HepG2 (cell line): ENCODE measurements around the gene GRID1.

Source experiments
- HNRNPK ChIP-seq: fragments of 200-400 bp; formaldehyde crosslinking; IDR thresholded peaks from 2 replicates; pipeline ENCODE4 v1.6.1; 2018; ENCODE audit warnings: low read length, low read depth, moderate library complexity, mild to moderate bottlenecking; ENCODE audit not compliant: poor library complexity, severe bottlenecking
- NBN ChIP-seq: fragments of 450-650 bp; conservative IDR thresholded peaks from 2 replicates; pipeline ENCODE4 v1.6.1; 2017
- POLR2A ChIP-seq, 2 experiments: IDR thresholded peaks; 2 replicates each; pipeline ENCODE4 v1.6.1; 2011; ENCODE audit warnings: low read depth in 2 of 2, low read length in 2 of 2, mild to moderate bottlenecking in 1 of 2, moderate library complexity in 1 of 2; ENCODE audit not compliant: insufficient read depth in 1 of 2
- SMAD3 ChIP-seq: sonication (generic); formaldehyde crosslinking; IDR thresholded peaks from 2 replicates; pipeline ENCODE4 v1.4.0; 2020; ENCODE audit warnings: missing genetic modification reagents
- TF ChIP-seq, protein P1 (sequence below): sonication (generic); formaldehyde crosslinking; IDR thresholded peaks from 2 replicates; pipeline ENCODE4 v1.5.0; 2020; ENCODE audit warnings: mild to moderate bottlenecking, missing genetic modification reagents, moderate library complexity

GRCh38 chr10:86061278-86062197 is 305.1 kb downstream of the GRID1 start:
- no peak for TF ChIP-seq HNRNPK
- TF ChIP-seq NBN = no peak
- no peak for TF ChIP-seq SMAD3 (CRISPR knock-in tag)
- no peak for TF ChIP-seq POLR2A (IDR thresholded peaks at IDR 0.05; ENCODE audit: insufficient read depth in 1 of 2, low read depth in 2 of 2, low read length in 2 of 2)
- TF ChIP-seq, protein P1, sequence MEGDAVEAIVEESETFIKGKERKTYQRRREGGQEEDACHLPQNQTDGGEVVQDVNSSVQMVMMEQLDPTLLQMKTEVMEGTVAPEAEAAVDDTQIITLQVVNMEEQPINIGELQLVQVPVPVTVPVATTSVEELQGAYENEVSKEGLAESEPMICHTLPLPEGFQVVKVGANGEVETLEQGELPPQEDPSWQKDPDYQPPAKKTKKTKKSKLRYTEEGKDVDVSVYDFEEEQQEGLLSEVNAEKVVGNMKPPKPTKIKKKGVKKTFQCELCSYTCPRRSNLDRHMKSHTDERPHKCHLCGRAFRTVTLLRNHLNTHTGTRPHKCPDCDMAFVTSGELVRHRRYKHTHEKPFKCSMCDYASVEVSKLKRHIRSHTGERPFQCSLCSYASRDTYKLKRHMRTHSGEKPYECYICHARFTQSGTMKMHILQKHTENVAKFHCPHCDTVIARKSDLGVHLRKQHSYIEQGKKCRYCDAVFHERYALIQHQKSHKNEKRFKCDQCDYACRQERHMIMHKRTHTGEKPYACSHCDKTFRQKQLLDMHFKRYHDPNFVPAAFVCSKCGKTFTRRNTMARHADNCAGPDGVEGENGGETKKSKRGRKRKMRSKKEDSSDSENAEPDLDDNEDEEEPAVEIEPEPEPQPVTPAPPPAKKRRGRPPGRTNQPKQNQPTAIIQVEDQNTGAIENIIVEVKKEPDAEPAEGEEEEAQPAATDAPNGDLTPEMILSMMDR (CRISPR knock-in tag) = no peak
